ENCODE data around the gene TFAP2A.

The TFAP2A gene

GRCh38 chr6:10425975-10426780 lies 11.3 kb upstream of the TFAP2A start:
- no peak for DNase-seq (ENCODE audit: low spot score)

GRCh38 chr6:10425176-10425974 lies 10.5 kb upstream of the TFAP2A start:
- no peak for DNase-seq (ENCODE audit: low spot score)

- DNase-seq (ENCODE audit: low spot score), result no peak
Observed at GRCh38 chr6:10424040-10424439, 9.2 kb upstream of the TFAP2A start.

GRCh38 chr6:10422737-10423034 lies 7.8 kb upstream of the TFAP2A start:
- DNase-seq (ENCODE audit: low spot score), result no peak

- DNase-seq (ENCODE audit: low spot score), result no peak
Observed at GRCh38 chr6:10421921-10422736, 7.3 kb upstream of the TFAP2A start.

GRCh38 chr6:10421158-10421920 lies 6.5 kb upstream of the TFAP2A start:
- no peak for DNase-seq (ENCODE audit: low spot score)

GRCh38 chr6:10420546-10421157 lies 5.8 kb upstream of the TFAP2A start:
- no peak for DNase-seq (ENCODE audit: low spot score)

- no peak for DNase-seq (ENCODE audit: low spot score)
Observed at GRCh38 chr6:10419749-10420545, 5.1 kb upstream of the TFAP2A start.

GRCh38 chr6:10418862-10419748 lies 4.2 kb upstream of the TFAP2A start:
- no peak for DNase-seq (ENCODE audit: low spot score)

GRCh38 chr6:10418361-10418861 lies 3.5 kb upstream of the TFAP2A start:
- DNase-seq (ENCODE audit: low spot score), result no peak

- no peak for DNase-seq (ENCODE audit: low spot score)
Observed at GRCh38 chr6:10417681-10418104, 2.8 kb upstream of the TFAP2A start.

GRCh38 chr6:10416863-10417641 lies 2.2 kb upstream of the TFAP2A start:
- DNase-seq (ENCODE audit: low spot score), result no peak

- DNase-seq (ENCODE audit: low spot score), result no peak
Observed at GRCh38 chr6:10416516-10416862, 1.6 kb upstream of the TFAP2A start.

GRCh38 chr6:10415617-10416480 lies 975 bp upstream of the TFAP2A start:
- DNase-seq (ENCODE audit: low spot score), result no peak

- DNase-seq (ENCODE audit: low spot score), result no peak
Observed at GRCh38 chr6:10413850-10414738, 780 bp downstream of the TFAP2A start.

GRCh38 chr6:10413262-10413849 lies 1.5 kb downstream of the TFAP2A start:
- DNase-seq (ENCODE audit: low spot score), result no peak

Data from pons (tissue), 1 donor.